ENCODE measurements around the gene JAKMIP1.
"Not testable (repeated sequence)": the region's sequence is repeated elsewhere in the genome, so short reads cannot be mapped to it uniquely, and the experiment has no call there.

The JAKMIP1 gene

DNA sequence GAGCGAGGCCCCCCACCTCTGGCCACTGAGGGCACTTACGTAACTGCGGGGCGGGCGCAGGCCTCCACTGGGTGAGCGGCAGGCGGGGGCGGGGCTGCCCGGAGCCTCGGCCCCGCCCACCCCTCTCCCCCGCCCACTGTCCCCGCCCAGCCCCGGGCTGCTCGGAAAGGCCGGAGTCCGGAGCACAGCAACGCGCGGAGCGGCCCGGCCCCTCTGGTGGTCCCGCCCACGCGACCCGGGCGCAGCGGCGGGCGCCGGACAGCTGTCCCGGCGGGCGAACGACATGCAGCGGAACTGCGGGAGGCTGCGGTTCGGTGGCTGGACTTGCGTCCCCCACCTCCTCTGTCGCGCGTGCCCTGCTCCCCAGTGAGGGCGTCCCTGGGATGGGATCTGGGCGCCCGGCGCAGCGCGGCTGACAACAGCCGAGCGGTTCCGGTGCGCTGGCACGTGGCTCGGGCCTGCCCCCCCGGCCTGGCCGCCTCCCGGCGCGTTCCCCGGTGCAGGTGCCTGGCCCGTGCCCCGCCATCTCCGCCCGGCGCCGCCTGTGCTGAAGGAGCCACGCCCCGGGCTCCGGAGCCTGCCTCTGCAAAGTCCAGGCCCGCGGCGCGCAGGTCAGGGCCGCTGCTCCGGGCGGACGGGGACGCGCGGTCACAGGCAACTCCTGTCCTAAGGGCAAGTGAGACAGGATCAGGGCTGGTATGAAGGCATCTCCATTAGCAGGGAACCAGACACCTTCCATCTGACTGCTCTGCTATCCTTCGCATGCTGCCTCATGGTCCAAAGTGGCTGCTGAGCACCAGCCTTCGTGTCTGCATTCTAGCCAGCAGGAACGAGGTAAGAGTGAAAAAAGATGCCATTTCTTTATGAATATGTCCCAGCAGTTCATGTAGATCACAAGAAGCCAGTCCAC lies 21.8 kb upstream of the JAKMIP1 start:
- Histone ChIP-seq H3K36me3 (replicated peaks) (no peaks in the 10 kb centered on the region), H3K4me3 (no peak overlapping the region), H3K9me3 (no peaks in the 10 kb centered on the region), H3K4me1 (no peaks in the 10 kb centered on the region), H3K27me3 (ENCODE audit: low read depth) (peaks cover 11% of the 10 kb centered on the region)
- in situ Hi-C loops (cut with MboI; ENCODE audit: low sequenced_read_pairs) = no loop called here
- DNase-seq (ENCODE audit: low spot score in 2 of 2) = no peak

DNA sequence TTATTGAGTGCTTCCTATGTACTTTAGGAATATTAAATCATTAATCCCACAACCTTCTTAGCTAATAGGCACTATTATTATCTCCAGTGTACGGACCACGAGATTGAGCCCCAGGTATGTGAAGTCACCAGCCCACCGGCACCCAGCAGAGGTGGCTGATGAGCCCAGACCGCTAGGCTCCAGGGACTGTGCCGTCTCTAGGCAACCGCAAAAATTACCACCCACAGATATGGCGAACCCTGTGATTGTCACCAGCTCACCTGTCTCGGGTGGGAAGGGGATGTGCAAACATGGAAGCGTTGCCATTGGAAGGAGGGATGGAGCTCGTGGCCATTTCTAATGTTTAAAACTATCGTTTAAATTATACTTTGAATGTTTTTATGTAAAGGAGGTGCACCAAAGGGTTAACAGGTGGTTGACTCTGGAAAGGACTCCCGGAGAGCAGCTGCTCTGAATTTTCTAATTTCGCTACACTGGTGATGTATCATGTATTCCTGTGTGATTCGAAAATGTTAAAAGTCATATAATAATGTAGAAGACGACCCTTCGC lies 21.0 kb upstream of the JAKMIP1 start:
- no peaks in the 10 kb centered on the region for H3K36me3 ChIP-seq (replicated peaks)
- no peak overlapping the region for H3K4me3 ChIP-seq
- H3K27me3 ChIP-seq (ENCODE audit: low read depth) = peaks cover 18% of the 10 kb centered on the region
- DNase-seq (ENCODE audit: low spot score in 2 of 2) = no peak
- H3K4me1 ChIP-seq = no peaks in the 10 kb centered on the region
- in situ Hi-C loops (cut with MboI; ENCODE audit: low sequenced_read_pairs) = no loop called here
- H3K9me3 ChIP-seq = no peaks in the 10 kb centered on the region

- in situ Hi-C loops (cut with MboI; ENCODE audit: low sequenced_read_pairs) = no loop called here
- DNase-seq (ENCODE audit: low spot score in 2 of 2) = no peak
- Histone ChIP-seq H3K9me3 (no peaks in the 10 kb centered on the region), H3K4me1 (no peaks in the 10 kb centered on the region), H3K36me3 (replicated peaks) (no peaks in the 10 kb centered on the region), H3K27me3 (ENCODE audit: low read depth) (peaks cover 18% of the 10 kb centered on the region), H3K4me3 (no peak overlapping the region)
Measured at GRCh38 chr4:6217716-6218381, 17.5 kb upstream of the JAKMIP1 start.

GRCh38 chr4:6216588-6216987 lies 16.2 kb upstream of the JAKMIP1 start:
- no peak for DNase-seq (ENCODE audit: low spot score in 2 of 2)
- H3K9me3 ChIP-seq = no peaks in the 10 kb centered on the region
- H3K27me3 ChIP-seq (ENCODE audit: low read depth) = peaks cover 21% of the 10 kb centered on the region
- in situ Hi-C loops (cut with MboI; ENCODE audit: low sequenced_read_pairs) = no loop called here
- H3K4me3 ChIP-seq = no peak overlapping the region
- no peaks in the 10 kb centered on the region for H3K36me3 ChIP-seq (replicated peaks)
- H3K4me1 ChIP-seq = no peaks in the 10 kb centered on the region

- H3K9me3 ChIP-seq = no peaks in the 10 kb centered on the region
- peaks cover 2% of the 10 kb centered on the region; the same call in 1 of the 2 replicates for H3K27me3 ChIP-seq (ENCODE audit: low read depth)
- no peak for DNase-seq (ENCODE audit: low spot score in 2 of 2)
- H3K4me1 ChIP-seq = no peaks in the 10 kb centered on the region
- H3K4me3 ChIP-seq = no peak overlapping the region
- no peaks in the 10 kb centered on the region for H3K36me3 ChIP-seq (replicated peaks)
- in situ Hi-C loops (cut with MboI; ENCODE audit: low sequenced_read_pairs) = no loop called here
Measured at GRCh38 chr4:6209921-6210320, 9.6 kb upstream of the JAKMIP1 start.

- H3K4me1 ChIP-seq; H3K4me3 ChIP-seq; DNase-seq (ENCODE audit: low spot score in 2 of 2); H3K36me3 ChIP-seq (replicated peaks); in situ Hi-C loops (cut with MboI; ENCODE audit: low sequenced_read_pairs); H3K27me3 ChIP-seq (ENCODE audit: low read depth); H3K9me3 ChIP-seq: not testable (repeated sequence)
Measured at GRCh38 chr4:6209291-6209690, 8.9 kb upstream of the JAKMIP1 start.

- DNase-seq (ENCODE audit: low spot score in 2 of 2) = no peak
- in situ Hi-C loops (cut with MboI; ENCODE audit: low sequenced_read_pairs) = no loop called here
- H3K4me1 ChIP-seq = no peaks in the 10 kb centered on the region
- no peaks in the 10 kb centered on the region for H3K9me3 ChIP-seq
- H3K4me3 ChIP-seq = no peak overlapping the region
- no peaks in the 10 kb centered on the region for H3K36me3 ChIP-seq (replicated peaks)
- peaks cover 10% of the 10 kb centered on the region; the same call in 1 of the 2 replicates for H3K27me3 ChIP-seq (ENCODE audit: low read depth)
Measured at GRCh38 chr4:6208416-6208815, 8.1 kb upstream of the JAKMIP1 start.

GRCh38 chr4:6207602-6208001 lies 7.3 kb upstream of the JAKMIP1 start:
- DNase-seq (ENCODE audit: low spot score in 2 of 2) = no peak
- in situ Hi-C loops (cut with MboI; ENCODE audit: low sequenced_read_pairs) = no loop called here
- H3K4me1 ChIP-seq = no peaks in the 10 kb centered on the region
- H3K27me3 ChIP-seq (ENCODE audit: low read depth) = peaks cover 11% of the 10 kb centered on the region; the same call in 1 of the 2 replicates
- H3K9me3 ChIP-seq = no peaks in the 10 kb centered on the region
- no peak overlapping the region for H3K4me3 ChIP-seq
- H3K36me3 ChIP-seq (replicated peaks) = no peaks in the 10 kb centered on the region

DNA sequence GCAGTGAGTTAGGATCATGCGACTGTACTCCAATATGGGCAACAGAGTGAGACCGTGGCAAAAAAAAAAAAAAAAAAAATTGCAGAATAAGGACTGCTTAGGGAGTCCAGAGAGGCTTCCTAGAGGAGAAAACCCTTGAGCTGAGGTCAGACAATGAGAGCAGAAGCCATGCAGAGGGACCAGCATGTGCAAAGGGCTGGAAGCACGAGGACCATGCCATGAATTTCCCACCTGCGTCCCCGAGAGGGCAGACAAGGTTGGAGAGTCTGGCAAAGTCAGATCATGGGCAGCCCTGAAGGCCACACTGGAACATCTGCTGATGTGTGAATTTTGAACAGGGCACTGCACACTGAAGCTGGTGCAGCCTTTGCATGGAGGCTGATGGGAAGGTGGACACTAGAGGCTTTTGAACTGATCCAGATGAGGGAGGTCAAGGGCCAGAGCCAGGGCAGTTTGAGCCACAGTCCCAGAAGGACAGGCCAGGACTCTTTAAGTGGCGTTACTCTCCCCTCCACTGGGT lies 6.5 kb upstream of the JAKMIP1 start:
- Histone ChIP-seq H3K36me3 (replicated peaks) (no peaks in the 10 kb centered on the region), H3K4me3 (no peak overlapping the region), H3K9me3 (no peaks in the 10 kb centered on the region), H3K4me1 (no peaks in the 10 kb centered on the region), H3K27me3 (ENCODE audit: low read depth) (peaks cover 11% of the 10 kb centered on the region)
- in situ Hi-C loops (cut with MboI; ENCODE audit: low sequenced_read_pairs) = no loop called here
- DNase-seq (ENCODE audit: low spot score in 2 of 2) = no peak

DNA sequence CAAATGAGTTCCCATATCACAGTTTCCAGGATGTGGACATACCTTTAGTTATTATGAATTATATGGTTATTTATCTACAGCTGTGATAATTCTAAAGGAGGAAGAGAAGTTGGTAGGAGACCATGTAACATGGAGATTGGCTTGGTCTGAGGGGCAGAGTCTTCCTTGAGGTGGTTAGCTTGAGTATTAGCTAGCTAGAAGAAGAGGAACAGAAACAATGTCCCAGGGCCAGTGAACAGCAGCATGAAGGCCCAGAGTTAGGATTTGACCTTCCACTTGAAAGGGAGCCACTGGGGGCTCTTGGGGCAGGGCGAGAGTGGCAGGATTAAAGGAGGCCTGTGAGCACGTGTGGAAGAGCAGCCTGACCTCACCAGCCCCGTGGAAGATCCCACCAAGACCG lies 5.6 kb upstream of the JAKMIP1 start:
- Histone ChIP-seq H3K9me3 (no peaks in the 10 kb centered on the region; the same call in 1 of the 2 replicates), H3K4me1 (no peaks in the 10 kb centered on the region), H3K4me3 (no peak overlapping the region), H3K27me3 (ENCODE audit: low read depth) (peaks cover 11% of the 10 kb centered on the region), H3K36me3 (replicated peaks) (no peaks in the 10 kb centered on the region)
- no peak for DNase-seq (ENCODE audit: low spot score in 2 of 2)
- in situ Hi-C loops (cut with MboI; ENCODE audit: low sequenced_read_pairs) = no loop called here

- Histone ChIP-seq H3K4me1 (no peaks in the 10 kb centered on the region), H3K27me3 (ENCODE audit: low read depth) (peaks cover 11% of the 10 kb centered on the region), H3K4me3 (no peak overlapping the region), H3K36me3 (replicated peaks) (no peaks in the 10 kb centered on the region), H3K9me3 (no peaks in the 10 kb centered on the region; the same call in 1 of the 2 replicates)
- DNase-seq (ENCODE audit: low spot score in 2 of 2) = no peak
- in situ Hi-C loops (cut with MboI; ENCODE audit: low sequenced_read_pairs) = no loop called here
Measured at GRCh38 chr4:6205567-6205931, 5.2 kb upstream of the JAKMIP1 start.

DNA sequence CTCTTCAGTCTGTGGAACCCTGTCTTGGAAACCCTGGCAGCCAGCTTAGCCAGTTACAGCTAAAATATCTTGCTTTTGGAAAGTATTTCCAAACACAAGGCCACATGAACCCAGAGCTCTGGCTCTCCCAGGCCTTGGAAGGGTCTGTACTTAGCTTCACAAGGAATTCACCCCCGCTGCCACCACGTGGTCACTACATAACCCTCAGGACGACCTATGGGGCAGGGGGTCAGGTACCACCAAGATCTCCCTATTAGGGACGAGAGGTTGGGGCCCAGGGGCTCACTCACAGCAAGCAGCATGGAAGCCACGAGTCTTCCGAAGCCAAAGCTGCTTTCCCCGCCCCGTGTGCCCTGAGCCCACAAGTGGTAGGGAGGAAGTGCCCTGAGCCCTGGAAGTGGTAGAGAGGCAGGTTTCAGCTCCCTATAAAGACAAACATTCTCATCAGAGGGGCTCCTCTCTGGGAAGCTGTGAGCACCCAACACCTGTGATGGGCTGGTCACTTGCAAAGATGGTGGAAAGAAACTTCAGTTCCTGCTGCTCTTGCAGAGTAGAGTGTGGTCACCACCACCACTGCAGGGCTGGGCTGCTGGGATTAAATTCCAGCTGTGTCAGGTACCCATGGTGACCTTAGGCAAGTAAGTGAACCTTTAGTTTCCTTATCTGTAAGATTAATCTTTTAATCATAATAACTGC lies 4.7 kb upstream of the JAKMIP1 start:
- H3K4me3 ChIP-seq = no peak overlapping the region
- DNase-seq (ENCODE audit: low spot score in 2 of 2) = no peak
- H3K4me1 ChIP-seq = no peaks in the 10 kb centered on the region
- no peaks in the 10 kb centered on the region for H3K36me3 ChIP-seq (replicated peaks)
- in situ Hi-C loops (cut with MboI; ENCODE audit: low sequenced_read_pairs) = no loop called here
- H3K9me3 ChIP-seq = no peaks in the 10 kb centered on the region; the same call in 1 of the 2 replicates
- peaks cover 11% of the 10 kb centered on the region for H3K27me3 ChIP-seq (ENCODE audit: low read depth)

GRCh38 chr4:6204098-6204497 lies 3.7 kb upstream of the JAKMIP1 start:
- Histone ChIP-seq H3K9me3 (no peaks in the 10 kb centered on the region; the same call in 1 of the 2 replicates), H3K4me3 (no peak overlapping the region), H3K36me3 (replicated peaks) (no peaks in the 10 kb centered on the region), H3K4me1 (no peaks in the 10 kb centered on the region), H3K27me3 (ENCODE audit: low read depth) (peaks cover 12% of the 10 kb centered on the region)
- in situ Hi-C loops (cut with MboI; ENCODE audit: low sequenced_read_pairs) = no loop called here
- DNase-seq (ENCODE audit: low spot score in 2 of 2) = no peak

Data from HAP-1 (cell line).